ENCODE data around the gene ANKRD11. TPM values are rescaled to one million over a fixed set of nuclear protein-coding genes. Genes with fewer than 3 reads are reported as not detected.

Gene ANKRD11
- total RNA-seq, 4 donors from 2014 or later: 67.0 to 107 (median 88.9) TPM

GRCh38 chr16:89448656-89449055 is 41.7 kb downstream of the ANKRD11 start:
- Histone ChIP-seq H3K9me3 (no peaks in the 10 kb centered on the region), H3K4me3 (no peak overlapping the region), H3K27me3 (no peaks in the 10 kb centered on the region), H3K4me1 (peaks cover 6 to 96% (median 47%) of the 10 kb centered on the region in 3 donors), H3K36me3 (no peaks in the 10 kb centered on the region), H3K27ac (no peak overlapping the region)
- TF ChIP-seq EP300 (IDR thresholded peaks at IDR 0.05) (no peak), CTCF (IDR thresholded peaks at IDR 0.05) (no peak), POLR2A (IDR thresholded peaks at IDR 0.05) (no peak), POLR2AphosphoS5 (IDR thresholded peaks at IDR 0.05) (no peak)
- 76 to 77% methylated on average over 9 of the region's 10 CpGs for WGBS, 2 donors (ENCODE audit: low coverage in 1 of 2)
- ATAC-seq: no peak

- H3K4me3 ChIP-seq: no peak overlapping the region
- no peaks in the 10 kb centered on the region for H3K27me3 ChIP-seq
- WGBS, 2 donors (ENCODE audit: low coverage in 1 of 2): 41 to 60% methylated on average over 5 to 6 of the region's 6 CpGs
- H3K4me1 ChIP-seq: peaks cover 17 to 96% (median 52%) of the 10 kb centered on the region in 3 donors
- H3K27ac ChIP-seq: no peak overlapping the region
- no peak for ATAC-seq
- no peaks in the 10 kb centered on the region for H3K9me3 ChIP-seq
- TF ChIP-seq POLR2AphosphoS5 (IDR thresholded peaks at IDR 0.05) (no peak), POLR2A (IDR thresholded peaks at IDR 0.05) (no peak), CTCF (IDR thresholded peaks at IDR 0.05) (no peak)
- H3K36me3 ChIP-seq: no peaks in the 10 kb centered on the region
Measured at GRCh38 chr16:89446975-89447293, 43.4 kb downstream of the ANKRD11 start.

DNA sequence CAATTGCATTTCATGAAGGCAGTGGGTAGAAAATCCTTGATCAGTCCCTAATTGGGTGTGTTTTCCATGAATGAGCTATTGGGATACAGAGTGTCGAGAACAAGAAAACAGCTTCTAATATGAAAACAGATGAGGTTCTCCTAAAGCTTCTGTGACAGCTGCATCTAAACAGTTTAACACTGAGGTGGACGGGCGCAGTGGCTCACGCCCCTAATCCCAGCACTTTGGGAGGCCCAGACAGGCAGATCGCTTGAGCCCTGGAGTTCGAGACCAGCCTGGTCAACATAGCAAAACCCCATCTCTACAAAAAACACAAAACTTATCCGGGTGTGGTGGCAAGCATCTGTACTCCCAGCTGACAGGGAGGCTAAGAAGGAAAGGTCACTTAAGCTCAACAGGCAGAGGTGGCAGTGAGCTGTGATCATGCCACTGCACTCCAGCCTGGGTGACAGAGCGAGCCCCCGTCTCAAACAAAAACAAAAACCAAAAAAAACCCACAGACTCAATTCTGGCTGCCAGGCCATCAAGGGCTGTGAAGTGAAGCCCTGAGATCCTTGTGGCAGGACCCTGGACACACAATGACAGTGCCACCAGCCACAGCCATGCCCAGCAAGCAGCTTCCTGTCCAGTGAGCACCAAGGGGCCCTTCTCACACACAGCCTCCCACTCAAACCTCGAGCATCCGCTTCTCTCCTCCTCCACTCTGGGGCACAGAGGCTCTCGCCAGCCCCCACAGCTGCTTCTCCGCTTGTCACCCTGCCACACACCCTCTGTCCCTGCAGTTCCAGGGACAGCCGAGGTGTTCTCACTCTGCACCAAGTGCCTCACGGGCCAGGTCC is 44.0 kb downstream of the ANKRD11 start:
- WGBS, 2 donors (ENCODE audit: low coverage in 1 of 2): 41 to 42% methylated on average over 4 to 7 of the region's 15 CpGs
- Histone ChIP-seq H3K36me3 (no peaks in the 10 kb centered on the region), H3K27ac (no peak overlapping the region), H3K27me3 (no peaks in the 10 kb centered on the region), H3K4me3 (no peak overlapping the region), H3K4me1 (peaks cover 17 to 96% (median 55%) of the 10 kb centered on the region in 3 donors), H3K9me3 (no peaks in the 10 kb centered on the region)
- TF ChIP-seq EP300 (IDR thresholded peaks at IDR 0.05) (no peak), CTCF (IDR thresholded peaks at IDR 0.05) (no peak), POLR2A (IDR thresholded peaks at IDR 0.05) (no peak), POLR2AphosphoS5 (IDR thresholded peaks at IDR 0.05) (no peak)
- ATAC-seq: no peak

GRCh38 chr16:89445166-89445565 is 45.2 kb downstream of the ANKRD11 start:
- H3K4me3 ChIP-seq: no peak overlapping the region
- H3K4me1 ChIP-seq: peaks cover 17 to 97% (median 60%) of the 10 kb centered on the region in 3 donors
- peak overlapping the region in 1 of 4 donors; percentile 42 for H3K27ac ChIP-seq
- ATAC-seq: no peak
- no peaks in the 10 kb centered on the region for H3K36me3 ChIP-seq
- no peaks in the 10 kb centered on the region for H3K27me3 ChIP-seq
- WGBS, 2 donors (ENCODE audit: low coverage in 1 of 2): 43 to 69% methylated on average over 2 to 4 of the region's 5 CpGs
- TF ChIP-seq CTCF (IDR thresholded peaks at IDR 0.05): no peak
- no peak for TF ChIP-seq EP300 (IDR thresholded peaks at IDR 0.05)
- no peak for TF ChIP-seq POLR2A (IDR thresholded peaks at IDR 0.05)
- no peak for TF ChIP-seq POLR2AphosphoS5 (IDR thresholded peaks at IDR 0.05)
- no peaks in the 10 kb centered on the region for H3K9me3 ChIP-seq

DNA sequence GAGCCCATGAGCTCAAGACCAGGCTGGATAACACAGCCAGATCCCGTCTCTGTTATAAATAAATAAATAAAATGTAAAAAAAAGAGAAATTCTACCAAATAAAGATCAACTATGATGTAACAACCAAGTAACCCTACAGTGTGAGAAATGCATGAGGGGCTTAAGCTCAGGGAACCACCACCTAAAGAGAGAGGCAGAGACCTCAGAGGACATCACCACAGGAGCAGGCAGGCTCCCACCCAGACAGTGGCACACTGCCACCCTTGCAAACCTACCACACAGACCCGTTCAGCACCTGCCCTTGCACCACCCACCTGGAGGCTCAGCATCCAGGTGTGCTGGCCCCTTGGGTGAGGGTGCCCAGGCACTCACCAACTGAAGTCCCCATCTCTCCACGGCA is 45.6 kb downstream of the ANKRD11 start:
- no peaks in the 10 kb centered on the region for H3K27me3 ChIP-seq
- no peak for TF ChIP-seq POLR2A (IDR thresholded peaks at IDR 0.05)
- TF ChIP-seq EP300 (IDR thresholded peaks at IDR 0.05): no peak
- TF ChIP-seq POLR2AphosphoS5 (IDR thresholded peaks at IDR 0.05): no peak
- no peak for TF ChIP-seq CTCF (IDR thresholded peaks at IDR 0.05)
- H3K36me3 ChIP-seq: no peaks in the 10 kb centered on the region
- ATAC-seq: no peak
- no peak overlapping the region for H3K4me3 ChIP-seq
- H3K27ac ChIP-seq: peak overlapping the region in 3 of 4 donors; percentile 74 to 78 (median 75)
- H3K9me3 ChIP-seq: no peaks in the 10 kb centered on the region
- peaks cover 17 to 97% (median 63%) of the 10 kb centered on the region in 3 donors for H3K4me1 ChIP-seq
- 33 to 53% methylated on average over 2 to 3 of the region's 3 CpGs for WGBS, 2 donors (ENCODE audit: low coverage in 1 of 2)
